Measurements from ENCODE around the gene HEPACAM.

DNA sequence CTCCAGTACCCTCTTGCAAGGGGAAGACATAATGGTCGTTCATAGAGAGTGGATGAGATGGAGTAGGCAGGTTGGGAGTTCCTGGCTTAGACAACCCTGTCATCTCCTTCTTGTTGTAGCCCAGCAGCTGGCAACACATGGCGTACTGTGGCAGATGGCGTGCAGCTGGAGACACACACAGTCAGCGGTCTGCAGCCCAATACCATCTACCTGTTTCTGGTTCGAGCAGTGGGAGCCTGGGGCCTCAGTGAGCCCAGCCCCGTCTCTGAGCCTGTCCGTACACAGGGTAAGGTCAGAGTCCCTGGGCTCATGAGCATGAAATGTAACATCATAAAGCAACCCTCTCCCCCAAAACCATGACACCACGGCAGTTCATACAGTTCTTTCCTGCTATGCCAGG is 61.9 kb downstream of the HEPACAM start:
- TF ChIP-seq, protein P1, sequence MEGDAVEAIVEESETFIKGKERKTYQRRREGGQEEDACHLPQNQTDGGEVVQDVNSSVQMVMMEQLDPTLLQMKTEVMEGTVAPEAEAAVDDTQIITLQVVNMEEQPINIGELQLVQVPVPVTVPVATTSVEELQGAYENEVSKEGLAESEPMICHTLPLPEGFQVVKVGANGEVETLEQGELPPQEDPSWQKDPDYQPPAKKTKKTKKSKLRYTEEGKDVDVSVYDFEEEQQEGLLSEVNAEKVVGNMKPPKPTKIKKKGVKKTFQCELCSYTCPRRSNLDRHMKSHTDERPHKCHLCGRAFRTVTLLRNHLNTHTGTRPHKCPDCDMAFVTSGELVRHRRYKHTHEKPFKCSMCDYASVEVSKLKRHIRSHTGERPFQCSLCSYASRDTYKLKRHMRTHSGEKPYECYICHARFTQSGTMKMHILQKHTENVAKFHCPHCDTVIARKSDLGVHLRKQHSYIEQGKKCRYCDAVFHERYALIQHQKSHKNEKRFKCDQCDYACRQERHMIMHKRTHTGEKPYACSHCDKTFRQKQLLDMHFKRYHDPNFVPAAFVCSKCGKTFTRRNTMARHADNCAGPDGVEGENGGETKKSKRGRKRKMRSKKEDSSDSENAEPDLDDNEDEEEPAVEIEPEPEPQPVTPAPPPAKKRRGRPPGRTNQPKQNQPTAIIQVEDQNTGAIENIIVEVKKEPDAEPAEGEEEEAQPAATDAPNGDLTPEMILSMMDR (IDR thresholded peaks at IDR 0.05; ENCODE audit: low read depth, low read length, poor library complexity, severe bottlenecking) = no peak
- TF ChIP-seq EZH2phosphoT487 (IDR thresholded peaks at IDR 0.05; ENCODE audit: borderline replicate concordance, low read length) = no peak
